GM12801 (cell line): ENCODE measurements around the gene NPTX1.

Source experiments
- CTCF ChIP-seq: IDR thresholded peaks from one replicate; pipeline ENCODE4 v1.5.1; 2011; ENCODE audit warnings: control low read depth; ENCODE audit not compliant: insufficient read length; ENCODE audit errors: extremely low read depth

The NPTX1 gene

DNA sequence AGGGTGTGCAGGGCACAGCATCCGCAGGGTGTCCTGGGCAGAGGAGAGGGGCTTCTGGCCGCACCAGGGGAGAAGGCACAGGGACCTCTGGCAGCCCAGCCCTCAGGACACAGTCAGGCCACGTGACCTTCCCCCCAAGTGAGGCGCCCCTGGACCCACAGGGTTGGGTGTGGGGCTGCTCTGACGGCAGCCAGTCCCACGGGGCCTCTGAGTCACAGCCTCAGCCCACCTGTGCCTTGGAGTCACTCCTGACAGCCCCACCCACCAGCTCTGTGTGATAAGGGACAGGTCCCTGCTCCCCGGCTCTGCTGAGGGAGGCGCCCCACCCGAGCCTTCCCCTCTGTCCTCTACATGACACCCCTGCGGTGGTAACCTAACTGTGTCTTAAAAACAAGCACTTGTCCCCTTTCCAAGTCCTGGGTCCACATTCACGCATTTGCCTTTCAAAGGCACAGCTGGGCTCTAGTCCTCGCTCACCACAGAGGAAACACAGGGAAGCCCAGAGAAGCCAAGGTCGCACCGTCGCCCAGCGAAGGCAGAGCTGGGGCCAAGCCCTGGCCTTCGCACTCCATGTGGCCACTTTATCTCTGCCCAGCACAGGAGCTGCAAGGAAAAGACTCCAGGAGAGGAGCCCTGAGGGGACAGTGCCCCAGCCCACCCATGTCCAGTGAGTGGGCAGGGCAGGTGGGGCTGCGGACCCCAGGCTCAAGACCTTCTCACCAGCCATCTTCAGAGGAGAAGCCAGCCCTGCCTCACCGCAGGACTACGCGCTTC lies 5.1 kb upstream of the NPTX1 start:
- no peak for TF ChIP-seq CTCF

- TF ChIP-seq CTCF: no peak
These were observed 3.8 kb upstream of the NPTX1 start for GRCh38 chr17:80480248-80480647.

DNA sequence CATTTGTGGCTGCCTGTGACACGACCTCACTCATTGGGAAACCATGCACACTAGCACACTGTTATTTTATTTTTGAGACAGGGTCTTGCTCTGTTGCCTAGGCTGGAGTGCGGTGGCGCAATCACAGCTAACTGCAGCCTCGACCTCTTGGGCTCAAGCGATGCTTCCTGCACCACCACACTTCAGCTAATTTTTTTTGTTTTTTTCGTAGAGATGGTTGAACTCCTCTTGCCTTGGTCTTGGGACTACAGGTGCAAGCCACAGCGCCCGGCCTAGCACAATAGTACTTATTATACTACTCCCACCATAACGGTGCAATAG lies 2.8 kb upstream of the NPTX1 start:
- no peak for TF ChIP-seq CTCF

GRCh38 chr17:80478487-80479245 lies 2.3 kb upstream of the NPTX1 start:
- TF ChIP-seq CTCF: no peak

GRCh38 chr17:80477647-80478478 lies 1.5 kb upstream of the NPTX1 start:
- no peak for TF ChIP-seq CTCF

DNA sequence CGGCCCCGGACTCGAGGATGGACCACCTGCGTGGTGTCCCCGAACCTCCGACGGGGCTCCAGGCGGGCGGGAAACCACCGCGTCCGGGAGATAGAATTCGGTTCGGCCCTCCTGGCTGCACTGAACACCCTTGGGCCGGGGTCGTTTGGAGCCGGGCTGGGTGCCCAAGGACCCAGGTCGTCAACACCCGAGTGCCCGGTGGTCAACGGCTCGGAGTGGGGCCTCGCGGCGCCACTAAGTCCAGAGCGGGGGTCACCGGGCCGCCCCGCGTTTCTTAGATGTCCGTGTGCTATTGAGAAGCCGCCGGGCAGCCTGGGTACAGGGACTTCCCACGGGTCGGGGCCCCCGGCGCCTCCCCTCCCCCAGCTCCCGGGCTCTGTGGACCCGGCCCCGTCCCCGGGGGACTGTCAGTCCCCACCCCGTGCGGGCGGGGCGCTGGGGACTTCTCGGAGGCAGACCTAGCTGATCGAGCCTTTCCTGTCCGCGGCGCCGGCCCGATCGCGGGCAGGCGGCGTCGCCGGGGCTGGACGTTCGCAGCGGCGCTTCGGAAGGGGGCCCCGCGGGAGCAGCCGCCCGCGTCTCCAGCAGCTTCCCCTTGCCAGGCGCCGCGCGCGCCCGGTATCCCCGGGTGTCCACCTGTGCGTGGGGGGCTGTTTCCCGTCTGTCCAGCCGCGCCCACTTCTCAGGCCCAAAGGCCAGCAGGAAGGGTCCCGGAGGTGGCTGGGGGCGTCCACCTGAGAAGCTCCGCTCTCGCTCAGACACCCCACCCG lies 655 bp upstream of the NPTX1 start:
- no peak for TF ChIP-seq CTCF
